KOPT-K1 (cell line): ENCODE data around the gene GINS2.

ENCODE experiments used
- H3K27ac ChIP-seq: fragments of 200-600 bp; sonication (generic); 2 replicates; pipeline ENCODE4 v1.5.1; 2016; ENCODE audit warnings: antibody characterized with exemption, mild to moderate bottlenecking, low read depth, low read length; ENCODE audit not compliant: poor library complexity, severe bottlenecking
- H3K36me3 ChIP-seq: fragments of 200-600 bp; sonication (generic); 2 replicates; pipeline ENCODE4 v1.5.1; 2017; ENCODE audit warnings: antibody characterized with exemption, mild to moderate bottlenecking, low read length, moderate library complexity; ENCODE audit not compliant: insufficient read depth
- H3K9me3 ChIP-seq: fragments of 200-600 bp; sonication (generic); 2 replicates; pipeline ENCODE4 v1.5.1; 2017; ENCODE audit warnings: antibody characterized with exemption, low read length, mild to moderate bottlenecking; ENCODE audit not compliant: insufficient read depth, poor library complexity, severe bottlenecking

GINS2 gene

GRCh38 chr16:85629853-85630252 is 58.9 kb downstream of the GINS2 start:
- Histone ChIP-seq H3K27ac (no peak overlapping the region), H3K36me3 (peaks cover 70% of the 10 kb centered on the region)

GRCh38 chr16:85629326-85629725 is 59.4 kb downstream of the GINS2 start:
- Histone ChIP-seq H3K27ac (no peak overlapping the region), H3K36me3 (peaks cover 71% of the 10 kb centered on the region), H3K9me3 (peaks cover 27% of the 10 kb centered on the region)

More at GRCh38 chr16:85629853-85630252, 58.9 kb downstream of the GINS2 start:
- peaks cover 27% of the 10 kb centered on the region for H3K9me3 ChIP-seq

- Histone ChIP-seq H3K9me3 (peaks cover 27% of the 10 kb centered on the region), H3K27ac (no peak overlapping the region), H3K36me3 (peaks cover 72% of the 10 kb centered on the region)
These were observed 60.1 kb downstream of the GINS2 start for GRCh38 chr16:85628645-85629044.

- Histone ChIP-seq H3K9me3 (peaks cover 27% of the 10 kb centered on the region), H3K36me3 (peaks cover 72% of the 10 kb centered on the region), H3K27ac (no peak overlapping the region)
These were observed 60.5 kb downstream of the GINS2 start for GRCh38 chr16:85628265-85628556.

GRCh38 chr16:85627526-85628264 is 61.1 kb downstream of the GINS2 start:
- Histone ChIP-seq H3K27ac (no peak overlapping the region), H3K9me3 (peaks cover 27% of the 10 kb centered on the region), H3K36me3 (peaks cover 77% of the 10 kb centered on the region)

- H3K27ac ChIP-seq, result no peak overlapping the region
- peaks cover 83% of the 10 kb centered on the region for H3K36me3 ChIP-seq
These were observed 61.7 kb downstream of the GINS2 start for GRCh38 chr16:85627089-85627488.

More at GRCh38 chr16:85627089-85627488, 61.7 kb downstream of the GINS2 start:
- H3K9me3 ChIP-seq, result peaks cover 27% of the 10 kb centered on the region
